Keratinocyte (primary cell): ENCODE data around the gene ZFYVE16. TPM values are rescaled to one million over a fixed set of nuclear protein-coding genes. Genes with fewer than 3 reads are reported as not detected.

Experiments
- DNase-seq: peaks from one replicate; pipeline ENCODE4 v3.0.0-alpha.2; 2011; ENCODE audit warnings: low read depth, missing footprints, low spot score
- FAIRE-seq: peaks from 2 replicates; lab custom pipeline; 2011; peaks lifted over from hg19 to GRCh38; lab: Jason Lieb, UNC
- H2AFZ ChIP-seq: 2 replicates; pipeline ENCODE4 v1.6.0; 2012; ENCODE audit warnings: low read length, control low read depth, inconsistent platforms; ENCODE audit not compliant: control insufficient read depth
- H3K27ac ChIP-seq: 2 replicates; pipeline ENCODE4 v1.5.1; 2011; ENCODE audit warnings: low read length; ENCODE audit not compliant: control insufficient read depth, insufficient read depth
- H3K27me3 ChIP-seq: 3 replicates; pipeline ENCODE4 v1.6.0; 2011; ENCODE audit warnings: low read length; ENCODE audit not compliant: control insufficient read depth, insufficient read depth; ENCODE audit errors: extremely low read depth
- H3K36me3 ChIP-seq, 2 experiments: 2 replicates in 1 of 2; 3 replicates in 1 of 2; pipeline ENCODE4 v1.5.1; 2011; ENCODE audit warnings: low read length in 2 of 2, mild to moderate bottlenecking in 1 of 2; ENCODE audit not compliant: control insufficient read depth in 2 of 2, insufficient read depth in 2 of 2; ENCODE audit errors: extremely low read depth in 1 of 2
- H3K4me1 ChIP-seq: 3 replicates; pipeline ENCODE4 v1.5.1; 2011; ENCODE audit warnings: low read length; ENCODE audit not compliant: control insufficient read depth, insufficient read depth; ENCODE audit errors: extremely low read depth
- H3K4me2 ChIP-seq: 3 replicates; pipeline ENCODE4 v1.6.0; 2011; ENCODE audit warnings: low read depth, low read length; ENCODE audit not compliant: control insufficient read depth, insufficient read depth; ENCODE audit errors: extremely low read depth
- H3K4me3 ChIP-seq, 3 experiments: fragments of 200-600 bp in 1 of 3; sonication (generic) in 1 of 3; 2 replicates in 2 of 3; 3 replicates in 1 of 3; pipeline ENCODE4 v1.5.1; 2011 to 2016; ENCODE audit warnings: low read length in 3 of 3, mild to moderate bottlenecking in 3 of 3, control low read depth in 2 of 3, inconsistent platforms in 1 of 3, low read depth in 1 of 3, mixed read lengths in 1 of 3, mixed run types in 1 of 3, moderate library complexity in 1 of 3; ENCODE audit not compliant: control insufficient read depth in 2 of 3, insufficient read depth in 2 of 3; ENCODE audit errors: extremely low read depth in 1 of 3
- H3K79me2 ChIP-seq: 2 replicates; pipeline ENCODE4 v1.6.0; 2012; ENCODE audit warnings: low read length; ENCODE audit not compliant: control insufficient read depth, insufficient read depth
- H3K9ac ChIP-seq: 3 replicates; pipeline ENCODE4 v1.6.0; 2011; ENCODE audit warnings: low read length; ENCODE audit not compliant: control insufficient read depth, insufficient read depth; ENCODE audit errors: extremely low read depth
- H3K9me1 ChIP-seq: 3 replicates; pipeline ENCODE4 v1.6.0; 2011; ENCODE audit warnings: low read length; ENCODE audit not compliant: control insufficient read depth, insufficient read depth; ENCODE audit errors: extremely low read depth
- H3K9me3 ChIP-seq: 2 replicates; pipeline ENCODE4 v1.5.1; 2012; ENCODE audit warnings: low read depth, low read length; ENCODE audit not compliant: control insufficient read depth
- H4K20me1 ChIP-seq: 3 replicates; pipeline ENCODE4 v1.6.0; 2011; ENCODE audit warnings: low read length; ENCODE audit not compliant: control insufficient read depth, insufficient read depth; ENCODE audit errors: extremely low read depth
- EZH2 ChIP-seq: IDR thresholded peaks from one replicate; pipeline ENCODE4 v1.6.1; 2012; ENCODE audit warnings: inconsistent platforms, mild to moderate bottlenecking, low read length, moderate library complexity
- dilution Hi-C: fragments of 300-500 bp; cut with MboI; formaldehyde crosslinking; loops from one replicate; pipeline ENCODE4 v1.7.0; 2020; ENCODE audit warnings: low sequenced_read_pairs; ENCODE audit not compliant: extremely low pct_ligation_motif_present
- polyA plus RNA-seq, 5 experiments: library from polyadenylated mRNA; depleted of rRNA in 3 of 5; stranded (reverse) in 3 of 5; stranded (forward) in 1 of 5; unstranded in 1 of 5; fragments of >200 nt; gene quantifications; 1 replicate in 1 of 5; 2 replicates in 3 of 5; 3 replicates in 1 of 5; pipeline versions ENCODE4 v1.2.1 to v1.2.3, GENCODE V29; 2011 to 2012; ENCODE audit warnings: missing spikeins in 2 of 5, low read depth in 1 of 5, low replicate concordance in 1 of 5
- TF ChIP-seq, protein P1 (sequence below), 3 experiments: IDR thresholded peaks in 1 of 3; conservative IDR thresholded peaks in 1 of 3; optimal IDR thresholded peaks in 1 of 3; 2 replicates in 2 of 3; 3 replicates in 1 of 3; pipeline versions ENCODE3 to v1.5.1; 2011; ENCODE audit warnings: low read length in 3 of 3, mild to moderate bottlenecking in 3 of 3, moderate library complexity in 2 of 3, control low read depth in 1 of 3, inconsistent platforms in 1 of 3; ENCODE audit not compliant: insufficient read depth in 2 of 3; ENCODE audit errors: extremely low read depth in 1 of 3

The ZFYVE16 gene
- polyA plus RNA-seq, 1 donor (not counting 4 experiments of a cell fraction or from before 2014, with no cell fraction given) = 13.5 TPM

DNA sequence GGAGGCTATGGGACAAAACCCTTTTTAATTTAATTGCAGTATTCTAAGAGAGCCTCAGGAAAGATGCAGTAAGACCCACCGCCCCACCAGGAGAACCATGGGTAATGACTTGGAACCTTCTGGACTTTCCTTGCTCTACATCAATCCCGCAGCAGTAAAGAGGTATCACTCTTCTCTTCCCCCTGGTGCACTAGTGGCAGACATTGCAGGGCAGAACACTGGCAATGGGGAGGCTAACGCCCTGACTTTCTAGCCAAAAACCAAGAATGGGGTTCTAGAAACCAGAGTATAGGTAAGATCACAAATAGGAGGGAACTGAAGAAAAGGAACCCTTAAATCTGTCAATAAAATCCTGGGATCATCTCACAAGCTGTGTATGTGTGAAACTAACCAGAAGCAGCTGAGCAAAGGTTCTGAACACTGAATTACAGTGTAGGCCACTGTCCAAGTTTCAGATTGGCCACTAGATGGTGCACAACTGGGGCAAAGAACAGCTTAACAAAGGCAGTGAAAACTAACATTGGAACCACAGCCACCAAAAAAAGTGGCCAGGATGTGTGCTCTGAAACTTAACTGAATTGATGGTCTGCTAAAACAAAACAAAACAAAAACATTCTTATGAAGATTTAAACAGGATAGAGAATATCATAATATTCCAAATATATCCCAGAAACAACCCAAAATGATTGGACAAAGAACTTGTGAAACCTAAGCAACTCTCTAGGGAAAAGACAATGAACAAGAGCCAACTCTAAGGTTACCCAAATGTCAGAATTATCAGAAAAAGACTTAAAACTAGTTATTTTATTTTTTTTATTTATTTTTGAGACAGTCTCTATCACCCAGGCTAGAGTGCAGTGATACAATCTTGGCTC lies 73.4 kb downstream of the ZFYVE16 start:
- no peak for TF ChIP-seq EZH2
- TF ChIP-seq, protein P1, sequence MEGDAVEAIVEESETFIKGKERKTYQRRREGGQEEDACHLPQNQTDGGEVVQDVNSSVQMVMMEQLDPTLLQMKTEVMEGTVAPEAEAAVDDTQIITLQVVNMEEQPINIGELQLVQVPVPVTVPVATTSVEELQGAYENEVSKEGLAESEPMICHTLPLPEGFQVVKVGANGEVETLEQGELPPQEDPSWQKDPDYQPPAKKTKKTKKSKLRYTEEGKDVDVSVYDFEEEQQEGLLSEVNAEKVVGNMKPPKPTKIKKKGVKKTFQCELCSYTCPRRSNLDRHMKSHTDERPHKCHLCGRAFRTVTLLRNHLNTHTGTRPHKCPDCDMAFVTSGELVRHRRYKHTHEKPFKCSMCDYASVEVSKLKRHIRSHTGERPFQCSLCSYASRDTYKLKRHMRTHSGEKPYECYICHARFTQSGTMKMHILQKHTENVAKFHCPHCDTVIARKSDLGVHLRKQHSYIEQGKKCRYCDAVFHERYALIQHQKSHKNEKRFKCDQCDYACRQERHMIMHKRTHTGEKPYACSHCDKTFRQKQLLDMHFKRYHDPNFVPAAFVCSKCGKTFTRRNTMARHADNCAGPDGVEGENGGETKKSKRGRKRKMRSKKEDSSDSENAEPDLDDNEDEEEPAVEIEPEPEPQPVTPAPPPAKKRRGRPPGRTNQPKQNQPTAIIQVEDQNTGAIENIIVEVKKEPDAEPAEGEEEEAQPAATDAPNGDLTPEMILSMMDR (optimal IDR thresholded peaks at IDR 0.05 in 1 of 3, IDR thresholded peaks at IDR 0.05 in 1 of 3, conservative IDR thresholded peaks at IDR 0.05 in 1 of 3; ENCODE audit: extremely low read depth in 1 of 3, insufficient read depth in 2 of 3, low read length in 3 of 3) = peak; percentile 81 to 84 (median 82)
- DNase-seq = no peak
- Histone ChIP-seq H3K9me1 (no peaks in the 10 kb centered on the region), H3K27ac (no peak overlapping the region), H3K4me3 (no peak overlapping the region), H3K79me2 (no peaks in the 10 kb centered on the region), H3K4me2 (no peak overlapping the region), H3K36me3 (no peaks in the 10 kb centered on the region), H3K9me3 (no peaks in the 10 kb centered on the region), H4K20me1 (no peaks in the 10 kb centered on the region), H2AFZ (no peak overlapping the region), H3K9ac (no peak overlapping the region), H3K27me3 (no peaks in the 10 kb centered on the region), H3K4me1 (peaks cover 17% of the 10 kb centered on the region)
- dilution Hi-C loops = no loop called here
- peak; percentile 98 for FAIRE-seq

DNA sequence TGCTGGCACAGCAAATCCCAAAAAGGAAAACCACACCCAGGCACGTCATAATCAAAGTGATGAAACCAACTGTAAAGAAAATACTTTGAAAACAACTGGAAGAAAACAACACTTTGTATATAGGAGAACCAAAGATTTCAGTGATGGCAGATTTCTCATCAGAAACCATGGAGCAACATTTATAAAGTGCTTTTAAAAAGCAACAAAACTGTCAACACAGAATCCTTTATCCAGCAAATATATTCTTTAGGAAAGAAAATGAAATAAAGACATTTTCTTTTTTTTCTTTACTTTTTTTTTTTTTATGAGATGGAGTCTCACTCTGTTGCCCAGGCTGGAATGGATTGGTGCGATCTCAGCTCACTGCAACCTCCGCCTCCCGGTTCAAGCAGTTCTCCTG lies 74.7 kb downstream of the ZFYVE16 start:
- no peaks in the 10 kb centered on the region for H4K20me1 ChIP-seq
- H3K4me3 ChIP-seq = no peak overlapping the region
- dilution Hi-C loops = no loop called here
- no peaks in the 10 kb centered on the region for H3K9me1 ChIP-seq
- H3K9me3 ChIP-seq = no peaks in the 10 kb centered on the region
- no peaks in the 10 kb centered on the region for H3K36me3 ChIP-seq
- H3K4me1 ChIP-seq = peaks cover 25% of the 10 kb centered on the region
- FAIRE-seq (no peak), DNase-seq (no peak)
- no peaks in the 10 kb centered on the region for H3K79me2 ChIP-seq
- TF ChIP-seq, protein P1 (optimal IDR thresholded peaks at IDR 0.05 in 1 of 3, IDR thresholded peaks at IDR 0.05 in 1 of 3, conservative IDR thresholded peaks at IDR 0.05 in 1 of 3; ENCODE audit: extremely low read depth in 1 of 3, insufficient read depth in 2 of 3, low read length in 3 of 3) = no peak
- H3K27ac ChIP-seq = no peak overlapping the region
- H3K27me3 ChIP-seq = no peaks in the 10 kb centered on the region
- no peak overlapping the region for H2AFZ ChIP-seq
- H3K9ac ChIP-seq = no peak overlapping the region
- H3K4me2 ChIP-seq = no peak overlapping the region
